ENCODE data around the gene PRMT3. TPM values are rescaled to one million over a fixed set of nuclear protein-coding genes. Genes with fewer than 3 reads are reported as not detected.
"Not testable (repeated sequence)": the region's sequence is repeated elsewhere in the genome, so short reads cannot be mapped to it uniquely, and the experiment has no call there.

The PRMT3 gene
- total and polyA plus RNA-seq, 2 experiments from 2014 or later, result 11.7 to 15.7 TPM

DNA sequence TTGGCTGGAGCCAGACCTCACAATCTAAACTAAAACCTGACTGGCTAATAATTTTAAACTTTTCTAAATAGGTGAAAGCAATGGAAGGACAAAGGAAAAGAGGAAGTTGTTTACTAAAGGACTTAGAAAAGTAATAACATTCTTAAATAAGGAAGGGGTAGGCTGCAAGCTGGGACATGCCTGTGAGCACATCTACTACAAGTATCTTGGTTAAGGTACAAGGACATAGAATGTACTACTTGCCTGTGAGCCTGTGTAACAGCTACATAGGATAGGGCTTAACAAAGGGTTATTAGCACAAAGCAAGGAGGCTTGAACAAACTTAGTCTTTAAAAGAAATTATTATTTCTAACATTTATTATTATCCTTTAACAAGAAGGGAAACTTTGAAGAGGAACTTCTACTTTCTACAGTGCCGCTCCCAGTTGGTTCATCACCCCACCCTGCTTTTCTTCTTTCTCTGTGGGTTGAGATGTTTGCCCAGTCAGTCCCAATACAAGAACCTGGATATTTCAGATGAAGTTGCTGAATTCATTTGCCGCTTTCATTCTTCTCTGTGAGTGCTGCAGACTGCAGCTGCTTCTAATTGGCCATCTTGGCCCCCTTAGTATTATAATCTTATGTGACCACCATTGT, 87.5 kb downstream of the PRMT3 start:
- TF ChIP-seq, protein P1, sequence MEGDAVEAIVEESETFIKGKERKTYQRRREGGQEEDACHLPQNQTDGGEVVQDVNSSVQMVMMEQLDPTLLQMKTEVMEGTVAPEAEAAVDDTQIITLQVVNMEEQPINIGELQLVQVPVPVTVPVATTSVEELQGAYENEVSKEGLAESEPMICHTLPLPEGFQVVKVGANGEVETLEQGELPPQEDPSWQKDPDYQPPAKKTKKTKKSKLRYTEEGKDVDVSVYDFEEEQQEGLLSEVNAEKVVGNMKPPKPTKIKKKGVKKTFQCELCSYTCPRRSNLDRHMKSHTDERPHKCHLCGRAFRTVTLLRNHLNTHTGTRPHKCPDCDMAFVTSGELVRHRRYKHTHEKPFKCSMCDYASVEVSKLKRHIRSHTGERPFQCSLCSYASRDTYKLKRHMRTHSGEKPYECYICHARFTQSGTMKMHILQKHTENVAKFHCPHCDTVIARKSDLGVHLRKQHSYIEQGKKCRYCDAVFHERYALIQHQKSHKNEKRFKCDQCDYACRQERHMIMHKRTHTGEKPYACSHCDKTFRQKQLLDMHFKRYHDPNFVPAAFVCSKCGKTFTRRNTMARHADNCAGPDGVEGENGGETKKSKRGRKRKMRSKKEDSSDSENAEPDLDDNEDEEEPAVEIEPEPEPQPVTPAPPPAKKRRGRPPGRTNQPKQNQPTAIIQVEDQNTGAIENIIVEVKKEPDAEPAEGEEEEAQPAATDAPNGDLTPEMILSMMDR (IDR thresholded peaks at IDR 0.05; ENCODE audit: low read depth, low read length), result no peak
- no peak overlapping the region for H3K27ac ChIP-seq

DNA sequence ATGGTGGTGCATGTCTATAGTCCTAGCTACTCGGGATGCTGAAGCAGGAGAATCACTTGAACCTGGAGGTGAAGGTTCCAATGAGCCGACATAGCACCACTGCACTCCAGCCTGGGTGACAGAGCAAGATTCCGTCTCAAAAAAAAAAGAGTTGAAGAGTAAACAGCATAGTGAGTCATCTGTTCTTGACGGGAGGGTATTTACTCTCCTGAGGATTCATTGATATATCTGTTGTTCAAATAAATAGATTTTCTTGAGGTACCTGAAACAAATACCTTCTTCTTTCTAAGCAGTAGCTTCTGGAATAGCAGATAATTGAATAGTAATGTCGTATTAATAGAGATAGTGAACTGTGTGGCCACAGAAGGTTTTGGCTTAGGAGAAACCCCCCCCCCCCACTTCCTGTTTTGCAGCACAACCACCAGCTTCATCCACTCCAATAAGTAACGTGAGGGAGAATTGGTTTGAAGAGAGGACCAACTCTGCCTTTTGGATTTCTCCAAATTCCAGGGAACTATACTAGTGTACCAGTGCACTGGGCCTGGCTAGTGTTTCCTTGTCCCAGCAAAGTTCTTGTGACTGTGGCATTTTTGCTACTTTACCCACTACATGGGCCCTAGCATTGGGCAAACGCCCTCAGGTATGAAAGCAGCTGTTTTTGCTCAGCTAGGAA, 90.0 kb downstream of the PRMT3 start:
- Histone ChIP-seq H3K27ac (no peak overlapping the region), H3K4me1 (ENCODE audit: low read depth) (no peaks in the 10 kb centered on the region), H3K36me3 (no peaks in the 10 kb centered on the region), H3K27me3 (no peaks in the 10 kb centered on the region), H3K4me3 (no peak overlapping the region), H3K9me3 (ENCODE audit: low read depth) (no peaks in the 10 kb centered on the region)
- TF ChIP-seq, protein P1 (IDR thresholded peaks at IDR 0.05; ENCODE audit: low read depth, low read length), result no peak
- DNase-seq (ENCODE audit: low read depth in 1 of 2, low spot score in 1 of 2), result no peak

More for the DNA sequence above, 87.5 kb downstream of the PRMT3 start:
- Histone ChIP-seq H3K27me3 (no peaks in the 10 kb centered on the region), H3K4me1 (ENCODE audit: low read depth) (no peaks in the 10 kb centered on the region), H3K9me3 (ENCODE audit: low read depth) (no peaks in the 10 kb centered on the region), H3K4me3 (no peak overlapping the region), H3K36me3 (no peaks in the 10 kb centered on the region)
- no peak for DNase-seq (ENCODE audit: low read depth in 1 of 2, low spot score in 1 of 2)

DNA sequence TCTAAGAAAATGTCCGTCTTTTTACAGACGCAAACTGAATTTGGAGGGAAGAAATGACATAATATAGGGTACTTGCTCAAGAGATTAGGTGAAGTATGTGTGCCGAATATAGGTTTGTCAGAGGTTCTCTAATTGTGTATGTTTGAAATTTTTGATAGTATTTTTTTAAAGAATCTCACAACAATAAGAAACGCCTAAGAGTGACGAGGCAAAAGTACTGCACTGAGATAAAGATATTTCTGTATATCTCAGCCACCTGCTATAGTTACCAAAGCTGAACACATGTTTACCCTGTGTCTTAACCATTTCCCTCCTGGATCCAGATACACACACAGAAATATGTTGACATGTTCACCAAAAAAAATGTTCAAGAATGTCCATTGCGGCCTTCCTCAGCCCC, 92.0 kb downstream of the PRMT3 start:
- H3K4me3 ChIP-seq, result no peak overlapping the region
- DNase-seq (ENCODE audit: low read depth in 1 of 2, low spot score in 1 of 2), result no peak
- no peaks in the 10 kb centered on the region for H3K27me3 ChIP-seq
- no peak overlapping the region for H3K27ac ChIP-seq
- no peaks in the 10 kb centered on the region for H3K9me3 ChIP-seq (ENCODE audit: low read depth)
- no peaks in the 10 kb centered on the region for H3K4me1 ChIP-seq (ENCODE audit: low read depth)
- TF ChIP-seq, protein P1 (IDR thresholded peaks at IDR 0.05; ENCODE audit: low read depth, low read length), result no peak
- H3K36me3 ChIP-seq, result no peaks in the 10 kb centered on the region

DNA sequence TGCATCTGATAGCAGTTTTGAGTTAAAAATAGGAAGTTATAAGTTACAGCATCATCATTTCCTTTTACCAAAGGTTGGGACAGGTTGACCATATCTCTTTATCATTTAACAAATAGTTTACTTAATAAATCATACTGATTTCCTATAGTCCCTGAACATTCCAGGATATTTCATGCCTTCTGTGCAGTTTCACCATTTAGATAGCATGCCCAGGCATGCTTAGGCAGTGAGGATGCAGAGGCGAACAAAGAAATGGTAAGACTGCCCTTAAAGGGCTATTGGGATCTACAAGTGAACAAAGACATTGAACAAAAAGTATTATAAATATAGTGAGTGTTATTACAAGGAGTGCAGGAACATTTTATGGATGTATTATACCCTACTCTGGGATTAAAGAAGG, 96.4 kb downstream of the PRMT3 start:
- DNase-seq (ENCODE audit: low read depth in 1 of 2, low spot score in 1 of 2), result no peak
- Histone ChIP-seq H3K4me1 (ENCODE audit: low read depth) (no peaks in the 10 kb centered on the region), H3K9me3 (ENCODE audit: low read depth) (no peaks in the 10 kb centered on the region), H3K27me3 (no peaks in the 10 kb centered on the region), H3K36me3 (no peaks in the 10 kb centered on the region), H3K4me3 (no peak overlapping the region), H3K27ac (no peak overlapping the region)
- TF ChIP-seq, protein P1 (IDR thresholded peaks at IDR 0.05; ENCODE audit: low read depth, low read length), result no peak

DNA sequence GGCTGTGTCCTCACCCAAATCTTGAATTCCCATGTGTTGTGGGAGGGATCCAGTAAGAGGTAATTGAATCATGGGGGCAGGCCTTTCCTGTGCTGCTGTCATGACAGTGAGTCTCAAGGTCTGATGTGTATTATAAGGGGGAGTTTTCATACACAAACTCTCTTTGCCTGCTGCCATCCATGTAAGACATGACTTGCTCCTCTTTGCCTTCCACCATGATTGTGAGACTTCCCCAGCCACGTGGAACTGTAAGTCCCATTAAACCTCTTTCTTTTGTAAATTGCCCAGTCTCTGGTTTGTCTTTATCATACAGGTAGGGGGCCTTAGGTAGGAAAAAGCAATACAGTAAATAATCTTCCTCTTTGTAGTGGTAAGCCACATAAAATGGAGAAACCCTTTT, 96.9 kb downstream of the PRMT3 start:
- not testable (repeated sequence) for DNase-seq (ENCODE audit: low read depth in 1 of 2, low spot score in 1 of 2); H3K4me3 ChIP-seq; H3K36me3 ChIP-seq; H3K9me3 ChIP-seq (ENCODE audit: low read depth); H3K27me3 ChIP-seq; H3K4me1 ChIP-seq (ENCODE audit: low read depth); H3K27ac ChIP-seq

DNA sequence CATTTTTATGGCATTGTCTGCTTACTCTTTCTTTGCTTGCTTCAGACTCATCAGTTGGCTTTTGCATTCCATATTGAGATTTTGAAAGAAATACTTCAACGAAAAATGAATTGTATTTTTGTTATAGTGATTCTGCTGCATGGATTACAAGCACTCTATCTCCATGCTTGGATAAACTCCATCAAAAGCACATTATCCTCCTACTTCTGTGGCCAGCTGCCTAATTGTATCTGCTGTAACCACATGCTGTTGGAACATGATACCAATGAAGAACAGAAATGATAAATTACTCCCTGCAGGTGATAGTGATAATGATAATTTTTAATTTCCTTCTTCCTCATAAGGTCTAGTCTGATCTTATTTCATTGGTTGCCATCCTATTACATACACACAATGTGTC, 100.8 kb downstream of the PRMT3 start:
- Histone ChIP-seq H3K4me1 (ENCODE audit: low read depth) (no peaks in the 10 kb centered on the region), H3K27ac (no peak overlapping the region), H3K36me3 (no peaks in the 10 kb centered on the region), H3K4me3 (no peak overlapping the region), H3K9me3 (ENCODE audit: low read depth) (no peaks in the 10 kb centered on the region), H3K27me3 (no peaks in the 10 kb centered on the region)
- no peak for DNase-seq (ENCODE audit: low read depth in 1 of 2, low spot score in 1 of 2)
- TF ChIP-seq, protein P1 (IDR thresholded peaks at IDR 0.05; ENCODE audit: low read depth, low read length), result no peak
